GM21576 (cell line): ENCODE data around the gene SCN5A.

Source experiments
- ATAC-seq: cut with Tn5 transposase; IDR thresholded peaks from one replicate; pipeline ENCODE4 v1.9.1; 2021; ENCODE audit warnings: mild to moderate bottlenecking, moderate library complexity; ENCODE audit not compliant: unreplicated experiment

SCN5A gene

DNA sequence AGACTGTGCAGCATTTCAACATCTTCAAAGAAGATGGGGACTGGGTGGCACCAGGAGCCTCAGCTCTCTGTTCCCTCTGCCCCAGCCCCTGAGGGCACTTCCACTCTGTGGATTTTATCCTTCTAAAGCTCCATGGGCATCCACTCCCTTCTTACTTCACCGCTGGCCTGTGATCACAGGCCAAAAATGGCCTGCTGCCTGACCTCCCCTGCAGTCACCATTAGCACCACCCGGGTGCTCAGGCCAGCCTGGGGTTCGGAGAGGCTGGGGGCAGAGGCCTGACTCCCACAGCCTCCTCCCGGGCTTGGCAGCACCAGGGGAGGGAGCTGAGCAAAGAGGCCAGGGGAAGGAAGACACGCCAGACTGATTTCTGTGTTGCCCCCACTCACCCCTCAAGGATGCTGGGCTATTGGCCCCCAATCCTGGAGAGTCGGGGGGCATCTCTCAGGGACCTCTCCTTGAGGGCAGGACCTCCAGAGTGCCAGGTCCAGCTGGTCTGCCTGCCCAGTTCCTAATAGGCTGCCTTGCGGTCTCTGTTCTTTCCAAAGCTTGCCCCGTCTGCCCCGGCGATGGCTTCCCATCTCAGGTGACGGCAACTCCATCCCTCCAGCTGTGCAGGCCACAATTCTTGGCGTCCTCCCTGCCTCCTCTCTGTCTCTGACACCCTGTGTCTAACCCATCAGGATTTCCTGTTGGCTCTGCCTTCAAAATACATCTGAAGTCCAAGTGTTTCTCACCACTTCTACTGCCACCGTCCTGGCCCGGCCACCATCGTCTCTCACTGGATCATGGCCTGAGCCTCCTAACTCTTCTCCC is 86.2 kb downstream of the SCN5A start:
- ATAC-seq: no peak

DNA sequence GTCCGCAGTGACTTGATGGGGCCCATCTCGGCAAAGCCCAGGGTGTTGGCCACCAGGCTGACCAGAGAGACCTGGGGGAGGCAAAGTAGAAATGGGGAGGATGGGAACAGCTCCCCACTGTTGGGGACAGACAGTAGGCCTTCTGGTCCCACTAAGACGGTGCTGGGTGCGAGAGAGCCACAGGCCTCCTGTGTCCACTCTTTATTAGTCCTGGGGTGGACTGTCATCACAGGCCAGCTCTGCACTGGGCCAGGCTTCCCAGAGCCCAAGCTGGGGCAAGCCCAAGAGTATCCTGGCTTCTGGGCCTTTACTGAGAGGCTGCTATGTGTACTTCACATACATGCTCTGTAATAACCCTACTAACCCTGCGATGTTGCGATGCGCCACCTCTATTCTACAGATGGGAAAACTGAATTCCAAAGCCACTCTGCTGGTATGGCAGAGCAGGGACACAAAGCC is 87.0 kb downstream of the SCN5A start:
- ATAC-seq: no peak

DNA sequence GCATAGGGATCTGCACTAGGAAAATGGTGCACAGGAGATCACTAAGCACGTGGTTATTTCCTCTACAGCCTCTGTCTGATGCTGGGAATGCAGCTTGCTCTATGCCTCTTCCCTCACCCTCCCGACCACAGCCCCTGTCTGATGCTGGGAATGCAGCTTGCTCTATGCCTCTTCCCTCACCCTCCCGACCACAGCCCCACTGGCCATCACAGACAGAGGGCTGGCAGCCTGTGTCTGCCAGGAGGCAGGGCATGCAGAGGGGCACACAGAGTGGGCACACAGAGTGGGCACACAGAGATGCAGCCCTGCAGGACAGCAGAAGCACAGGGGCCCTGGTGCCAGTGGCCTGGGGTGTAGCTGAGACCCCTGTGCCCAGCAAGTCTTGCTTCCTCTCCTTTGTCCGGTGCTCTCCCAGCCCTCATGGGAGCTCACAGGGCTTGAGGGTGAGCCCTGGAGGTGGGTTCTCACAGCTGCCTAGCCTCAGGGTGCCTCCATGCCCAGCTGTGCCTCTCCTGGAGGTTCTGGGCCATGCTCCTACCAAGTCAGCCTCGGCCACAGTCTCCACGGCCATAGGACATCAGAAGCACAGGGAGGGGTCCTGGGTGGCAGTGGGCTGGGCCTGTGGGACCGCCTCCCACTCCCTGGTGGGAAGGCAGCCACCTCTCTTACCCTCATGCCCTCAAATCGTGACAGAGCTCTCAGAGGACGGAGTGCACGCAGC is 87.6 kb downstream of the SCN5A start:
- no peak for ATAC-seq

DNA sequence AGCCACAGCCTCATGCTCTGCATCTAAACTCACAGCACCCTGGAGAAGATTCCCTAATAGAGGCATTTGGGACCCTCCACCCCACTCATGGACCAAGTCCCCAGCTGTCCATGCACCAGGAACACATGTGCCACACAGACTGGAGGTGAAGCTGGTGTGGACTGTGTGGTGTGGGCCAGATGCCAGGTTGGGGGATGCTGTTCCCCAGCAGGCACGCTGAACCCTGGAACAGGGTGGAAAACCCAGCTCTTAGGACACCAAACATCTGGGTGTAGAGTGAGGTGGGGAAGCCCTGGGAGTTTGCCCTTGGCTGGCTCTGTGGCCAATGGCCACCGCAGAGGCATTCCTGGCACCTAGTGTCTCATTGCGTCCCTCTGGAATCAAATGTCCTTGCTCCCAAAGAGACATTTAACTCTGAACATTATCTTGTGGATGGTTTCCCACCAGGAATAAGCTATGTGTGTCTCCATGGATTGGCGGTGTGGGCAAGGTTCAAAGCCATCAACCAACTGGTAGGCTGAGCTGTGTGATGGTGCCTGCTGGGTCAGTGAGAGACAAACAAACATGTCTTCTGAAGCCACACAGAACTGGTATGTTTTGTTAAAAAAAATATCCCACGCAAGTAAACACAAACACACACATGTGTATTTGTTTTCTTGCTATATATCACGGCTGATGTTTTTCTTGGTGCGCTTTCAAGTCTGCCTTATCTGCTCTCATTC is 88.3 kb downstream of the SCN5A start:
- ATAC-seq: no peak

DNA sequence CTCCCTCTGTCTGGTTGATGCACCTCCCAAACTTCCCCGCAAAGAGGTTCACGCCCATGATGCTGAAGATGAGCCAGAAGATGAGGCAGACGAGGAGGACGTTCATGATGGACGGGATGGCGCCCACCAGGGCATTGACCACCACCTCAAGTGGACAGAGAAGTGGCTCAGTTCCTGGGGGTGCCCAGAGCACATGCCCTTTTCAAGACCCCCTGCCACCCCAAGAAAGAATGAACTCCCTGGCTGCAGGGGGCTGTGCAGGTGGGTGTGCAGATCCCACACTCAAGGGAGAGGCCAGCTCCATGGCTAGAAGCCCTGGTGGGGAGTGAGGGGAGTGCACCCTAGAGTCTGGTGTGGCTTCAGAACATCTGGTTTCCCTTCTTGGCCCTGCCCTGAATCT is 89.2 kb downstream of the SCN5A start:
- ATAC-seq: no peak

DNA sequence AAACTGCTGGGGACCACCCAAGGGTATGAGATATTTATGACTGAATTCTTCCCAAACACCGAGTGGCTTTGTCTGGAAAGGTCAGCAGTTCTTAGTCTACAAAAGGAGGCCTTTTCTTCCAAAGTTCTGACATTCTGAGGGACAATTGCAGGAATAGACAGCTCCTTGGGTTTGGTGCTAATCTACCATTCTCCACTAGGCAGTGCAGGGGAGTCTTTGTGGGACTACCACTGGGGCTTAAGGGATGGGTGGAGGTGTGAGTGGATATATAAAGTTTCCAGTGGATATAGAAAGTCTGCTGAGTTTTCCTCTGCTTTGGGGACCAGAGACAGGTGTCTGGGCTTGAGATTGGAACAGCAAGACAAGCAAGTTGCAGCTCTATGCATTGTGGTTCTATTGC is 90.6 kb downstream of the SCN5A start:
- no peak for ATAC-seq

DNA sequence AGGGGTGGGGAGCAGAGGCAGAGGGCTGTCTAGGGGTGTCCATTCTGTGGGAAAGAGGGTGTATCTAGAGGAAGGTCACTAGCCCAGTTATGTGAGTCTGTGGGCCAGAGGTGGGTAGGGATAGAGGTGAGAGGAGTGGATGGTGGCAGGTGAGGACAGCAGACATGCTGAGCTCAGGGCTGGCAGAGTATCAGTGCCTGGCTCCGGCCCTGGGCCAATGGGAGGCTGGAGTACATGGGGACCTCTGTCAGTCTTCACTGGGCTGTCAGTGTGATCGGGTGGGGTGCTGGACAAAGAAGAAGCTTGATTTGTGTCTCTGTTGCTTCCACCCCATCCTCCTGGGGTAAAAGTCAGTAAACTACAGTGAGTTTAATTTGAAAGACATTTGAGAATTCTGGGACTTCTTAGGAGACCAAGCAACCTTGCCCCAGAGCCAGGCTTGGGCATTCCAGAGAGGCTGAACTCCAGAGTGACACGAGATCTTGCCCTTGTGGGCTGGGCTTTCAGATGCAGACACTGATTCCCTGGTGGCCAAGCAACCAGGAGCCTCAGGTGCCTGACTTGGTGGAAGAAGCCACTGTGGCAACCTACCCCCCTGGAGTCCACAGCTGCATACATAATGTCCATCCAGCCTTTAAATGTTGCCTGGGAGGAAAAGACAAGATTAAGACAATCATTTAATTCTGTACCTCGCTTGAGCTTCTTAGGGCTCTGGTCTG is 92.7 kb downstream of the SCN5A start:
- no peak for ATAC-seq

DNA sequence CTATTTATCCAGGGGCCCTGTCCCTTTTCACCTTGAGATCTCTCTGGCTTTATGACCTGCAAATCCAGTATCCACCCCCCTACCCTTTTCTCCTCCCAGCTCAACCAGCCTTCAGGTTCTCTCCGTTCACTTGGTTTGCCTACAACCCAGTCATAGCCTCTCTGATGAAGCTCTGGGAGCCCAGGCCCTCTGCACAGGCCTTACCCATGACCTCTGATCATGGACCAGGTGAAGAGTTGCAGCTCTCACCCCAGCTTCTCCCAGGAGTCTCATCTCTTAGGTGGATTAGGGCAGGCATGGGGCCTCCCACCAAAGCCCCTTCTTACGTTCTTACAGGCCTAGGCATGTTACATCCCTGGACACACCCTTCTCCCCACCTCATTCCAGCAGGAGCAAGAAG is 93.6 kb downstream of the SCN5A start:
- ATAC-seq: no peak

DNA sequence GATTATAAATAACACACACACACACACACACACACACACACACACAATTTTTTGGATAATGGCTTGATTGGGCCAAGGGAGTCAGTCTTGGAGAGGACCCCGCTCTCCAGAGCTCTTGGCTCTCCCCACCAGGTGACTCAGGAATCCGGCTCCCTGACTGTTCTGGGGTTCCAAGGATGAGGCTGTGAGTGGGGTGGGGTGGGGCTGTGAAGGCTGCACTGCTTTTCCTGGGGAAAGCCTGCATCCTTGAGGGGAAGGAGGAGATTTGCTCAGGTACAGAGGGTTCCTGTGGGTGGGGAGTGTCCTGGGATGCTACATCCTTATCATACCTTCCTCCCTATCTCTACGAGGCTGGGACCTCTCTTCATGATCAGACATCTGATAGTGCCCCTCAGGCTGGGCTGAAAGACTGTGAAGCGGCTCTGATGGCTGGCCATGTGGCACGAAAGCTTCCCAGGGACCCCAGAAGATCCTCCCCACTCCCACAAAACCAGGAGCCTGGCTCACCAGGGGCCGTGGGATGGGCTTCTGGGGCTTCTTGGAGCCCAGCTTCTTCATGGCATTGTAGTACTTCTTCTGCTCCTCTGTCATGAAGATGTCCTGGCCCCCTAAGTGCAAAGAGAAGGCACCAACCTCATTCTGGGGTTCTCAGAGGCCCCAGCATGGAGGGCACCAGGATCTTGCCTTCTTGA is 94.2 kb downstream of the SCN5A start:
- ATAC-seq: no peak

DNA sequence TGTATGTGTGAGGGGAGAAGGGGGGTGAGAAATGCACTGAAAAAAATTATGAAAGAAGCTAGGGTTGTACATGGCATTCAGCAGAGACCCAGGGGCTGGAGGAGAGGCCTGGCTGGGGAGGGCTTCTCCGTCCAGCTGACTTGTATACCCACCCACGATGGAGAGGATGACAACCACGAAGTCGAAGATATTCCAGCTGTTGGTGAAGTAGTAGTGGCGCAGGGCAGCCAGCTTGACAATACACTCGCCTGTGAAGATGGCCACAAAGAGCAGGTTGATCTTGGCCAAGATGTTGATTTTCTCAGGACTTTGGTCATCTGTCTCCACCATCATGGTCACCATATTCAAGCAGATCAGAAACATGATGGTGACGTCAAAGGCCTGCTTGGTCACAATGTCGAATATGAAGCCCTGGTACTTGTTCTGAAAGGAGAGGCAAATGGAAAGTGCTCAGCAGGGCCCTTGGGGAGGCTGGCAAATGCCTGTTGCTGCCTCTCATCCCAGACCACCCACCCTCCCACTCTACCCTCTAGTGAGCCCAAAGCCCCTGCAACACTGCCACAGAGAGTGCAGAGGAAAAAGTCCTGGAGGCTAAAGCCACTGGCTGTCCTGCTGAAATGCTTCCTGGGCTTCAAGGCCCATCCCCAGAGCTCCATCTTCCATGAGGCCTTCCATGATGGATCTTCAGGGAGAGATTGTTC is 95.2 kb downstream of the SCN5A start:
- ATAC-seq: no peak

DNA sequence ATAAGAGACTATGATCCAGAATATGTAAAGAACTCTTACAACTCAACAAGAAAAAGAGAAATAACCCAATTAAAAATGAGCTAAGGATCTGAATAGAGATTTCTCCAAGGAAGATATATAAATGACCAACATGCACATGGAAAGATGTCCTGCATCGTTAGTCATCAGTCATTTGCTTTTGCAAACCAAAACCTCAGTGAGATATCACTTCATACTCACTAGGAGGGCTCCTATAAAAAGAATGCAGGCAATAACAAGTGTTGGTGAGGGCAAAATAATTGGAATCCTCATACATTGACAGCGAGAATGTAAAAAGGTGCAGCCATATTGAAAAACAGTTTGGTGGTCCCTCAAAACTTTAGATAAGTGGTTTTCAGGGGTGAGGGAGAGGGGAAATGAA is 96.4 kb downstream of the SCN5A start:
- no peak for ATAC-seq

DNA sequence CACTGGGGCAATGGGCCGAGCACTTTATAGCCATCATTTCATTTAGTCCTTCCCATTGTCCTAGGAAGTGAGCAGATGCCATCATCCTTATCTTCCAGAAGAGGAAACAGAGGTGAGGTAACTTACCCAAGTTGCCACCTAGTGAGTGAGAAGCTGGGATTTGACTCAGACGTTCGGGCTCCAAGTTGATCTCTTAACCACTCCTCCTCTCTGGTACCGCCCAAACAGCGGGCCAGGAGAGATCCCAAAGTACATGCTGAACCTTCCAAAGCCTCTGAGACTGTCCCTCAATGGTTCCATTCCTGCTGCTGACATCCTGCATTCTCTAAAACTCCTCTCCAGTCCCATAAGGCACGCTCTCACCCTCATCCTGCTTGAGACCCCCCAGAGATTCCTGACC is 97.1 kb downstream of the SCN5A start:
- no peak for ATAC-seq

DNA sequence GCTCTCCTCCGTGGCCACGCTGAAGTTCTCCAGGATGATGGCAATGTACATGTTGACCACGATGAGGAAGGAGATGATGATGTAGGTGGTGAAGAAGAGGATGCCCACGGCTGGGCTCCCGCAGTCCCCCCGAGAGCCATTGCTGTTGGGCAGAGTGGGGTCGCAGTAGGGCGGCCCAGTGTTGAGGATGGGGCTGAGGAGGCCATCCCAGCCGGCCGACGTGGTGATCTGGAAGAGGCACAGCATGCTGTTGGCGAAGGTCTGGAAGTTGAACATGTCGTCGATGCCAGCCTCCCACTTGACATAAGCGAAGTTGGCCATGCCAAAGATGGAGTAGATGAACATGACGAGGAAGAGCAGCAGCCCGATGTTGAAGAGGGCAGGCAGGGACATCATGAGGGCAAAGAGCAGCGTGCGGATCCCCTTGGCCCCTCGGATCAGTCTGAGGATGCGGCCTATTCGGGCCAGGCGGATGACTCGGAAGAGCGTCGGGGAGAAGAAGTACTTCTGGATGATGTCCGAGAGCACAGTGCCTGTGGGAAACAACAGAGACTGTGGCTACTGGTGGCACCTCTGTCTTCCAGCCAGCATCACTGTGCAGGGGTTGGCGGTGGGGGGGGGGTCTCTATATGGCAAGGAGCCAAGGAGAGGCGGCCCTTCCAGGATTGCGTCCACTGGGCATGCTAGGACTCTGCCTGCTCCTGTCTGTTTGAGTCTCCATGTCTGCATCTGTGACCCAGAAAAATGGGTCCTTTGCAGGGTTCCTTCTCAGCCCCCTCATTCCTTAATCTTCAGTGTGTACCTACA is 98.3 kb downstream of the SCN5A start:
- ATAC-seq: no peak

DNA sequence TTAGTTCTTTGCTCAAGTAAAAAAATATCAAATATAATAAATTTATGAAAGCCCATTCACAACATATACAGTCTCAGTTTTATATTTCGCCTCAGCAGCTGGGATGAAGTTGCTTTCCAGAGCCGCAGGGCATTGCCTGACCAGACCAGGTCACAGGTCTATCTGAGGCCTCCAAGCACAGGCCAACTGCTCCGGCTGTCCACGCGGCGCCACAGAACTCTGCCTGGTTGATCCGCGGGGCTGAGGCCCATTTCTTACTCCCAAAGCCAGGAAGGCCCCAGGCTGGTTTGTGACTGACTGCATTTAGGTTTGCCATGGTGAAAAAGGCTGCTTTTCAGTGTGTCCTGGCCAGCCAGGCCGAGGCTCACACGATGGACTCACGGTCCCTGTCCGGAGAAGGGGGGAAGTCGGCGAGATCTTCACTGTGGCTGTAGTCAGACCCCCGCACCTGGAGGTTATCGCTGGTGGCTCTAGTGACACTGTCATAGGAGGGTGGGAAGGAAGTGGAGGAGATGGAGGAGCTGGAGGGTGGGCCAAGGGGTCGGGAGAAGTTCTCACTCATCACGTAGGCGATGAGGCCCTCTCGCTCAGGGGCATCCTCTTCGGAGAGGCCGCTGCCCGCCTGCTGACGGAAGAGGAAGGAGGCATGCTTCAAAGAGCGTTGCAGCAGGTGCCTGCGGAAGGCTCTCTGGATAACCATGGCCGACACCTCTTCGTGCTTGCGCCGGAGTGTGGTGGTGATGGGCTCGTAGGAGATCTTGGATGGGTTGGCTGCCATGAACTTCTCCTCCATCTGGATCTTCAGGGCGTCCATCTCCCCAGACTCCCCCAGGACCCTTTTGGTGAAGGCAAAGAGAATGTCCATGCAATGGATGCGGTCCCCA is 99.3 kb downstream of the SCN5A start:
- ATAC-seq: no peak

DNA sequence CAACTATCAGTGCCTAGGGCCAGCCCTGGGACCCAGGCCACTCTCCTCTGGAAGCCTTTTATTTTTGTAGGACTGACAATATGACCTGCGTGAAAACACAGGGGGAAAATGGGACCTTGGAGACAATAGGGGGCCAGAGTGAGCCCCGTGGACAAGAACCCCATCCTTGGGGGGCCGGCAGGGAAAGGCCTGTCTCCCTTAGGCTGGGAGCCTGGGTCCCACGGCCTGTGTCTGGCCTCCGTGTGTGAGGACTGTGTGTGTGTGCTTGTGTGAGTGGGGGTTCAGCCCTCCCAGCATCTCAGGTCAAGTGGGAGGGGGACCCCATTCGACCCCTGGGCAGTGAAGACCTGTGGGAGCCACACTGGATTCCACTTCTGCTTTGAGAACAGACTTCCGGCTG is 100.0 kb downstream of the SCN5A start:
- no peak for ATAC-seq

DNA sequence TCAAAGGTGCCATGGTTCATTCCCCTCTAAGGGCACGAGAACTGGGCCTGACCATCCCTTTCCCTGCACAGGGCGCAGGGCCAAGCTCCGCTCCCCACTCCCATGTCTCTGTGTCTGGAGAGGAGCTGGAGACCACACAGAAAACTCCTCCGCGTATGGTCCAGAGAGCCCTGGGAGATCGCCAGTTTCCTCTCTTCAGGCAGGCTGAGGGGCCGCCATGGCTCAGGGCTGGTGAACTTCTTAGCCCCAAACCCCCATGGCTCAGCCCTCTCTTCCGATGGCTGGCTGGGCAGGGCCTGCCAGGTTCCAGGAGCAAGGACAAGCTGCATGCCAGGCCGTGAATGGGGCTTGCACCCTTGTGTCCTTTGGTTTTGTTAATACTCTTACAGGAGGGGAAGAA is 100.4 kb downstream of the SCN5A start:
- ATAC-seq: no peak

DNA sequence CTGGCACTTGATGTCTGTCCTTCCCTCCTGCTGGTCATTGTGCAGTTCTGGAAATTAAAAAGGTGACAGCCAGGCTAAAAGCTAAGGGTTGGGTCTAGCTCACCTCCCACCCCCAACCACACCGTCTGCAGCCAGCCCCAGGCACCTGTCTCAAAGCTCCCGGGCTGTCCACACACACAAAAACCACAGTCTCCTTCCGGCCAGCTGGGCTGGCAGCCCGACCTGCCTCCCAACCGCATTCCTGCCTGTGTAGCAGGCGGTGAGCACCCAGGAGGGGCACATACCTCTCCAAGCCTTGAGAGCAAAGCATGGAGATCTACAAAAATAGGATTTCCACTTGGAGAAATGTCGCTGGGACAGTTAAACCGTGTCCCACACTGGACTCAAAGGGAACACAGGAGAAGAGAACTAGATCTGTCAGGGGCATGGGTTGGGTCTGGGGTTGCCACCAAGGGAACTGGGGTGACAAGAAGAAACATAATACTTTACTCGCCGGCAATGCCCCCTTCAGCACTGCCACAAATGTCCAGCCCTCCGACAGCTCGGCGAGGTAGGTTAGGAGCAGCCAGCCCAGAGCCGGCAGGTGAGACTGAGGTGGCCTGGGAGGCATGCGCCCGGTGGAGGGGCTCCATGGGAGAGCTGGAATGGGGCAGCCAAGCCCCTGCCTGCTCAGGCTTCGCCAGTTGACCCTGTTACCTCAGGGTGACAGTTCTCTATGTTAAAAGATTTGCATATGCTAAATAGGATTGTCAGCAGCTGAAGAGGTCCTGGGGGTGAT is 101.1 kb downstream of the SCN5A start:
- no peak for ATAC-seq
